ENCODE results near the gene NTRK2.

The NTRK2 gene

DNA sequence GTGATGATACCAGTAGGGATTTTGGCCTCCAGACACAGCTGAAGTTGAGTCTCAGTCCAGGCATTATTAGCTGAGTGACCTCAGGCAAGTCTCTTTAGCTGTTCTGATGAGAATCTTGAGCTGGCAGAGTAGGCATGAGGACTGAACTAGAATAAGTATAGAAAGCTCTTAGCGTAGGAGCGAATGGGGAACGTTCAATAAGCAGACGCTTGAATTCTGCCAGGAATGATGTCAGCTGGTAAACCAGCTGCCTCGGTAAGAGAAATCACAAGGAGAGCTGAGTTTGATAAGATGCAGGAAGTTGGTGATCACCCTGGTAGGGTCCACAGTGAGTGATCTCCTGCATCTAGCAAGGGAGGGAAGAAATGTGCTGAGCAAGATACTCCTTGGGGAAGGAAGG, 280.4 kb downstream of the NTRK2 start:
- no peak for DNase-seq

DNA sequence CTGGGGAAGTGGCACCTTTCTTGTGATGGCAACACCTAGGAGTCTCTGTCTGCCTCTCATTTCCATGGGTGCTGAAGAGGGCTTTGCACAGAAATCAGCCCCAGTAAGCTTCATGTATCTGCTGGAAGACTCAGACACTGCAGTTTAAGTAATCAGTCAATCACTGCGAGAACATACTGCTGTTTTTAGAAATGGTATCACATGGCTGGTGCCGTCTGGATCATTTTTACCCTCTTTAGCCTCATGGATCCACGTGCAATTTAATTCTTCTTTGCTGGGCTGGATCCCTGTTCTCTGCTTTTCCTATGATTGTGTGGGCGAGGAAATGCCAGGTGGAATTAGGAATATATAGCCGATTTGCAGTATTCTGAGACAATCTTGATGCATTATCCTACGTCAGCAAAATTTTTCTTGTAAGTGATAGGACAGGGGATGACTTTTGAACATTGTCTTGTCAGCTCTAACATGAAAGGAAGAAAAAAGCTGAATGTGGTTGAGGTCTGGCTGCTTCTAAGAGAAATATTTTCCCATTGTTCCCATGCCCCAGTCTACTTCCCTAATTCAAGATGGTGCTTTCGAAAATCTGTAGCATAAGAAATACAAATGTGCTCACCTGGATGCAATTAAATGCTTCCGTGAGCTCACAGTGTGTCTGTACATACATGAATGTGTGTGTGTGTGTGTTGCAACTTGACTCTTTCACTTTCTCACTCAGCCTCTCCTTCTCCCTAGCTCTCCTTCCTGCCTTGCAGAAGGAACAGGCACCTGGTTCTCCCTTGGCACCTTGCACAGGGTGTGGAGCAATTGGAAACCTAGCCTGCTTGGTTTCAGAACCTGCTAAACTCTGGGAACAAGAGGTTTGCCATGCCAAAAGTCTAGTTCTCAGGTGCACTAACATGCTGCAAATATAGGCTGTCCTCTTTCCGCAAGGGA, 281.6 kb downstream of the NTRK2 start:
- no peak for DNase-seq

DNA sequence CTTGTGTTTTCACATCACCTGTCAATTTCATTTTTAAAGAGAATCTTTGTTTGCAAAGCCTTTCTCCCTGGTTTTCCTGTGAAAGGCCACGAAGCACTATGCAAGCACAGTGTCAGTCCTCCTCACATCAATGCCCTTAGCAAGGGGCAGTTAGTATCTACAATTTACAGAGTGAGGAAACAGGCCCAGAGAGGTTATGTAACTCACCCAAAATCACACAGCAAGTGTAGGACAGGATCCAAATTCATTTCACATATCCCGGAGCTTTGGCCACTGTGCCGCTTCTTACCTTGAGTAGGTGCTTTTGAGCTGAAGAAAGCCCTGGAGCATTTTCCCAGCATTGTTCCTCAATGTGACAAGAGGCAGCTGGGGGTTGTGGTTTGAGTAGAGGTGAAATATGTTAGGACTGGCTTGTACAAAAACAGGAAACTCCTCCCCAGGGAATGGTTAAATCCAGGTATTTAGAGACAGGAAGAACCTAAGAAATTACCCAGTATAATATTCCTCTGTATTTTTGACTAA, 283.8 kb downstream of the NTRK2 start:
- no peak for DNase-seq

DNA sequence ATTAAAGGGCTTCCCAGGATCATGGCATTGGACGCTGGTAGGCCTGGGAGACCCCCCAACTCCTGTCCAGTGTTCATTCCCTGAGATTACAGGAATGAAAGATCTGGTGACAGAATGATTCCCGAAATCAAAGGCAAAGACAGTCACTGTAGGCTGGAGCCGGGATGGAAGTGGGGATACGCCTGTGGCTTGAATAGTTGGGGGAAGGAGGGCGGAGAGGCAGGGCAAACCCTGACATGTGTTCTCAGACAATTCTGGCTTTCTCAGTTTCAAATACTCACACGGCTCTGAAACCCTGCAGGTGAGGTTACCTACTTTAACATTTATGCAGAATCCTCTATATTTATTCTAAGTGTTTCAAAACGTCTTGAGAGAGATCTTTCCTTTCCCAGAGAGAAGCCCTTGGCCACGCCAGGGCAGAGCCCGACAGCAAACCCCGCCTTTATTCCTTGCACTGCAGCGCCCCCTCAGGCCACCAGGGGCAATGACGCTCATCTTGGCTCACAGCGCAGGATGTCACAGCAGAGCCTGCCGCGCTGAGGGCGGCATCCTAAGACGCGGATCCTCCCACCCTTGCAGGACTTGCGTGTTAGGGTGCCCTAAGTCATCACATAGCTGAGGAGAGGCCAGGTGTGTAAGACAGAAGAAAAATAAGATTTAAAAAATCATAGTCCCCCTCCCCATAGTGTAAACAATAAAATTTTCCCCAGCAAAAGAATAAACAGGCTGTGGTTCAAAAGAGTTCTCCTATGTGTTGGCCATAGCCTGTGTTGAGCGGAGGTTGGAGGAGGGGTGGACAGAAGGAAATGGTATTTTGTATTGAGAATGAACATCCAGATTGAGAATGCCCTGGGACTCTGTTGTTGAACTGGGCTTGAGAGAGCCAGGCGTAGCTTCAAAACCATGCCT, 284.5 kb downstream of the NTRK2 start:
- DNase-seq, result peak; percentile 77

DNA sequence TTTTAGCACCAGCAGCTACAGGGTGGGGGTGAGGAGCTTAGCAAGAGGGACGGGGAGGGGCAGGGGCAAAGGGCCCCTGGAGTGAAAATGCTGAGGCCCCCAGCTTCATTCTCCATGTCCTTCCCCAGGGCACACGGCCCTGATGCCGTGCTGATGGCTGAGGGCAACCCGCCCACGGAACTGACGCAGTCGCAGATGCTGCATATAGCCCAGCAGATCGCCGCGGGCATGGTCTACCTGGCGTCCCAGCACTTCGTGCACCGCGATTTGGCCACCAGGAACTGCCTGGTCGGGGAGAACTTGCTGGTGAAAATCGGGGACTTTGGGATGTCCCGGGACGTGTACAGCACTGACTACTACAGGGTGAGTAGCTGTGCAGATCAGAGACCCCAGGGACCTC, 285.6 kb downstream of the NTRK2 start:
- DNase-seq, result no peak

DNA sequence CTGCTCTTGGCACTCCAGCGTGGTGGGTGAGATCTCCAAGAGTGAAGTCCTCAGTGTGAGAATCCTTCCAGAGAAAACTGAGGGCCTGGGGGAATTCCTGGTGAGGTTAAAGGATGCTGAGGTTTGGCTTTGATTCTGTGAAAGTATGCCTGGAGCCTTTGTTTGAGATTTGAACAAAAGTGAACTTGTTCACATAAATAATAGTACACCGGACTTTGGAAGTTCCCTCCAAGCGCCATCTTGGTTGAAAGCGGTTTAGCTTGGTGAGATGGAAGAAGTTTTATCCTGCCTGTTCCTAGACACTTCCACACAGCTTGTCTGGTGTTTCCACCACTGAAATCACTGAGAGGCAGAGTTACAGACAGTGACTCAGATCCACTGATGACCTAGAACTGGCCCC, 286.4 kb downstream of the NTRK2 start:
- no peak for DNase-seq

DNA sequence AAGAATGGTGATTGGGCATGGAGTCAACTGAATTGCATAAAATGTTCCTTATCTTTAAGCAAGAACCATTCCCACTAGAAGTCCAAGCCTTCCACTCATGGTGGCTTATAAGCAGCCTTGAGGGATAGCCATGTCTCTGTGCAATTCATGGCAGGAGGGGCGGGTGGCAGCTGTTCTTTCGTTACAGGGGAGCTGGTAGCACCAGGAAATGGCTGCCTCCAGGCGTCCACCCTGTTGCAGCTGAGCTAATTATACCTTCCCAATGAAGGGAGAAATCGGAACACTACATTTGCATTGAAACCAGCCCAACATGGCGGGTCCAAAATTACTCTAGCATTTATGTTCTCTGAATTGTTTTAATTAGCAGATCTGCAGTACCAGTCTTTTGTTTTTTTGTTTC, 289.8 kb downstream of the NTRK2 start:
- no peak for DNase-seq

DNA sequence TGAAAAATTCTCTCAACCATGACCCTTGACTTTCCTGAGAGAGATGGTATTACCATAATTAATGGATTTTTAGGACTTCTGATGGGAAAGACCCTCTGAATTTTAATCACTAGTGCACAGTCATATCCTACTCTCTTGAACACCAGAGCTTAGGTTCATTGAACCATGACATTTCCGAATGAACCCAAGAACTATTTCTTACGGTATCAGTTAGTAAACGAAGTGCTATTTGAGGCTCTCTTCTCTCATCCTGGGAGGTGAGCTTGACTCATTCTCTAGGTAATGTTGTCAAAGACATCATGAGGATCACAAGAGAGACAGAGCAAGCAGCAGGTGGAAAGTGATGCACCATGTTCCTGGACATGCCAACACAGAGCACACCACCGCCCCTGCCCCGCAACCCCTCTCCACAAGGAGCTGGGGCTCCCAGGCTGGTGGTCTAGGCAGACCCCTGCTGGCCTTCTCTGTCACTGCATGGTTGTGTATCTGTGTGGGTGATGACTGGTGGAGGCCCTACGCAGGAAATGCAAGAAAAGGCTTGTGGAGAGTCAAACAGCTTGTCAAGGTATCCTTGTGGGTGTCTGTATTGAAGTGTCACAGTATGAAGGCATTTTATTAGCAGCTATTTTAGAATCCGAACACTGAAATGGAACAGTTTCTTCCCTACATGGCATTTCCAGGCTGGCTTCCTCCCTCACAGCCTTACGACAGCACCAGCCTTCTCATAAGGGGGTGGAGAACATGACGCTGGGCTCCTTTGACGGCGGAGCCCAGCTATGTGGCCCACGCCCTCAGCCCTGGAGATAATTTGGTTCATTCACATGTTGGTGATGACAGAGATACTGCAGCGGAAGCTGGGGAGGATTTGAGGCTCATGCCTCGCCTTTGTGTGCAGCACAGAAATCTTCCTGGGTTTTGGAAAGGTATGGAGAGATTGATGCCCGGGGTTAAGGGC, 297.6 kb downstream of the NTRK2 start:
- DNase-seq, result no peak

DNA sequence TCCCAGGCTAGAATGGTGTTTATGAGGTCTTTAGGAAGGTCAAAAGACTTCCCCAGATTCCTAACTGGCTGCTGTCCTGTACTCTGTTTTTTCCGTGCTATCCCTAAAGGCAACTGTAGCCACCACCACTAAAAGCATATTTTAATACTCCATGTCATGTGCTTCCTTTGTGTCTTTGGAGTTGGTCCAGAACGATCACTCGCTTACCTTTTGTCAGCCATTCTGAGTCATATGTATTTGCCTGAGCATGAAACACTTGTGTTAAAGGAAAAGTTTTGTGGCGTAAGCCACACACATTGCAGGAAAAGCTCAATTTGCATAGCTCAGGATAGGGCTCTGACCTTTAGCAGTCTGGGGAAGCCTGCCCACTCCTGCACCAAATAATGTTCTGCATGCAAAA, 299.6 kb downstream of the NTRK2 start:
- DNase-seq, result no peak

DNA sequence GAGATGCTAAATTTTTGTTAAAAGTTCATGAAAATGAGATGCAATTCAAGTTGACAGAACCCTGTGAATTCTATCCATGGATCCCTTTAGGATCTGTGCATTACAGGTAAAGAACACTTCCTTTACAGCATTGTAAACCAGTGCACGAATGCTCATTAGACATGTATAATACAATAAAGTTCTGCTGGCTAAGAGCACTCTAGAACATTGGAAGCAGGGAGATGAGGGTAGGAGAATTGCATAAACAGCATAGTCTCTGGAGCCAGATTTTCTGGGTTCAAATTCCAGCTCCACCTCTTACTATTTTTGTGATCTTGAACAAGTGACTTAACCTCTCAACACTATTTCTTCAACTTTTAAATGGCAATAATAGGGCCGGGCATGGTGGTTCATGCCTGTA, 300.2 kb downstream of the NTRK2 start:
- DNase-seq, result no peak

DNA sequence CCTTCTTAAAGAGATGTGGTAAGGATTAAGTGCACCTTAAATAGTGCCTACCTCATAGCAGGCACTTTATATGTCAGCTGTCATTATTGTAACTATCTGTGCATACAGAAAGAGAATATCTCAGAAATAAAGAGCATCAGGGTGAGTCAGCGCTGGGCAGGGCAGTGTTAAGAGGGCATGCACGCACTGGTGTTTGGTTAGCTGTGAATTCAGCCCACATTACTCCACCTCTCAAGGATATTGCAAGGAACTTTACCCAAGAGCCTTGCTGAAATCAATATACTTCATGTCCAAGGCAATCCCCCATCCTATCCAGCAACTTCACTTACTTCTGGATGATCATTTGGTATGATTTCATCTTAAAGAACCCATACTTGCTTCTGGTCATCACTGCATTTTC, 300.9 kb downstream of the NTRK2 start:
- no peak for DNase-seq

DNA sequence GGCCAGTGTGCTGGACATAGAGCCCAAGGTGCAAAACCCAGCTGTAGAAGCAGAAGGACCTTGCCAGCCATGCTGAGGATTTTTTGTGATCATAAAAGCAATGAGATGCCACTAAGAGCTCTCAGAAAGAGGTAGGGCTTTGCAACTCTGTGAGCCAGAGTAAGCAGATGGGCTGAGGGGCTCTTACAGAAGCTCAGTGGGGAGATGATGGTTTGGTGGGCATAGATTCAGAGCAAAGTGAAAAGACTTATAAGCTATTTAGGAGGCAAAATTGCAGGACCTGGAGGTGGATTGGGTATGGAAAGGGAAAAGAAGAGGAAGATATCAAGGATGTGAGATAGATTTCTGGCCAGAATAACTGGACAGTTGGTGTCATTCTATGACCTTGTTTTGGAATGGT, 302.0 kb downstream of the NTRK2 start:
- no peak for DNase-seq

DNA sequence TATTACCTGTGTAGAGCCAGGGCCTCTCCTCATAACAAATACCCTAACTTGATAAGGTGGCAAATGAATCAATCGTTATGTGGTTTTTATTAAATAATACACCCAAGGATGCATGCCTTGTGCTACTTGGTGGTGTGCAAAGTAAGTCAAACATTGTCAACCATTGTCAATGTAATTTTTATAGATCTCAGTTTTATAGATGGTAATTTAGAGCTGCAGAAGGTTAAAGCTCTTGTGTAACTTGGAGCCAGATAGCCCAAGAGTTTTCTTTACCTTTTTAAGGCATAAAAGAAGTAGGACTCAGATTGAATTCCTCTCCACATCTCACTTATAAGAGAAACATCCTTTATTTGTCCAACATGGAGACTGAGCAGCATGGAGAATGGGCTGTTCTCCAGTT, 304.7 kb downstream of the NTRK2 start:
- no peak for DNase-seq

DNA sequence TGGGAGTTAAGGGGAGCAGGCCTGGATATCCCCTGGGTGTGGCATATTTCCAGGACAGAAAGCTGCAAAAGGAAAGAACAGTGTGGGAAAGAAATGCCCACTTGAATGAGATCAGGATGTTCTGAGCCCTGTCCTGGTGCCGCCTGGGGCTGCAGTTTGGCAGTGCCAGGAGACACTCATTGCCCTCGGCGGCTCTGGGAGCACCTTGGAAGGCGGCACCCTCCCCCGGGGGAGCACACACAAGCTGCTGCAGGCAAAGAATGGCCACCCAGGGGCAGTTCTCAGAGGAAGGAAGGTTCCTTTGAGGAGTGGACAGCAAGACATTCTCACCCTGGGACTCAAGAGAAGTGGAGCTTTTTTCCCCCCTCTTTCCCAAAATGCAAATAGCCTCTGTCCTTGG, 305.3 kb downstream of the NTRK2 start:
- DNase-seq, result no peak

DNA sequence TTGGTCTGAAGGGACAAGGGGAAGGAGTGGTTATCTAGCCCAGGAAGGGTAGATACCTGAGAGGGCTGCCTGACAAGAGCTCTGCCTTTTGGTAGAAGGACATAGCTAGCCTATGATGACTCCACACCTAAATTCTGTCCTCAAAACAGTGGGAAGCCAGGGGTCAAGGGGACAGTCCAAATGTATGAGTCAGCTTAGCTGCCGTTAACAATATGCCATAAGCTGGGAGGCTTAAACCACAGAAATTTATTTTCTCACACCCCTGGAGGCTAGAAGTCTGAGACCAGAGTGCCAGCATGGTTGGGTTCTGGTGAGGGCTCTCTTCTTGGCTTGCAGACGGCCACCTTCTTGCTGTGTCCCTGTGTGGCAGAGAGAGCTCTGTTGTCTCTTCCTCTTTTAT, 306.4 kb downstream of the NTRK2 start:
- DNase-seq, result no peak

DNA sequence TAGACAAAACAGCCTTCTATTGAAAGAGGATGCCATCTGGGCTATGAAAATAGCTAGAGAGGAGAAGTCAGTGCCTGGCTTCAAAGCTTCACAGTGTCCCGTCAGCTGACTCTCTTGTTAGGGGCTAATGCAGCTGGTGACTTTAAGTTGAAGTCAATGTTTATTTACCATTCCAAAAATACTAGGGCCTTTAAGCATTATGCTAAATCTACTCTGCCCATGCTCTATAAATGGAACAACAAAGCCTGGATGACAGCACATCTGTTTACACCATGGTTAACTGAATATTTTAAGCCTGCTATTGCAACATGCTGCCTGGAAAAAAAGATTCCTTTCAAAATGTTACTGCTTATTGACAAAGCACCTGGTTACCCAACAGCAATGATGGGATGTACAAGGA, 309.1 kb downstream of the NTRK2 start:
- no peak for DNase-seq

DNA sequence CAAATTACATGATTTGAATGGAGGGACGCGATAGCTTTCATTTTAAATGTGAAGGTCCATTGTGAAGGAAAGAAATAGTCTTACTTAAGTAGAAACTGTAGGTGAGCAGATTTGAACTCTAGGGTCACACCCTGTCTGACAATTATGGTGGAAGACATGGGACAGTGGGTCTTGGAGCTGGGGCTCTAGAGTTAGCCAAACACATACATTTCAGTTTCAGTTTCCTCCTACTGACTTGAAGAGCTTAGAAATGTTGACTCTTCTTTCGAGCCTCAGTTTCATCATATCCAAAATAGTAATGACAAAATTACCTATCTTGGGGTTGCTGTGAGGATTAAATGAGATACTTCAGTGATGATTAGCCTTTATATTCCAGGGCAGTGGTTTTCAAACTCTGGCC, 314.2 kb downstream of the NTRK2 start:
- no peak for DNase-seq

DNA sequence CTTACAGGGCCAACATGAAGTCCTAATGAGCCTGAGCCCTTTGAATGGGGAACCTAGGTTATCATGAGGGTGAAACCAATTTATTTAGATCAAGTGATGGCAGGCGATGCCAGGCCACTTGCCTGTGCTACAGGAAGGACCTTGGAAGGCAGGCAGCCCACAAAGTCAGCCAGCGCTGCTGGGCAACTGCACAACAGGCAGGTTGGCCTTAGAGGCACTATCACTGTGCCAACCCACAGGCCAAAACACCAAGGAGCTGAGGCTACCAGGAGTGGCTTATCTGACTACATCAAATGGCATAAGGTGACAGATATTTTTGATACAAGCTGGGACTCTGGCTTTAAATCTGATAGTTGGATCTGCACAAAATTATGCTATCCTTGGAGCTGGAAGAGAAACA, 319.1 kb downstream of the NTRK2 start:
- DNase-seq, result no peak

DNA sequence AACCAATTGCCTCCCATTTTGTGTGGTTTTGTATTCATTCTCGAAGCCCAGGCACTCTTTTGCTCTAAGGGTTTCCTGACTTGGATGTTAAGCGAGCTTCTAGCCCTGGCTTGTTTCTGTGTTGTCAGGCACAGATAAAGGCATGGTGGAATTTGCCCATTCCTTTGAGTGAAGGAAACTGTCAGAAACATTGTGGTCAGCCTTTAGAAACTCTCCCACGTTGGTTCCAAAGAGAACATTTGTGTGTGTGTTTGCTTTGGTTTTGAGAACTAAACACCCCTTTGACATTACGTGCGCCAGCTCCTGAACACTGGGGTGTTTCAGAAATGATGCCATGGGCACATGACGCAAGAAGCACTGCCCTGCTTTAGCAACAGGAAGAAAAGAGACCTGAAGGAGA, 320.9 kb downstream of the NTRK2 start:
- DNase-seq, result no peak

DNA sequence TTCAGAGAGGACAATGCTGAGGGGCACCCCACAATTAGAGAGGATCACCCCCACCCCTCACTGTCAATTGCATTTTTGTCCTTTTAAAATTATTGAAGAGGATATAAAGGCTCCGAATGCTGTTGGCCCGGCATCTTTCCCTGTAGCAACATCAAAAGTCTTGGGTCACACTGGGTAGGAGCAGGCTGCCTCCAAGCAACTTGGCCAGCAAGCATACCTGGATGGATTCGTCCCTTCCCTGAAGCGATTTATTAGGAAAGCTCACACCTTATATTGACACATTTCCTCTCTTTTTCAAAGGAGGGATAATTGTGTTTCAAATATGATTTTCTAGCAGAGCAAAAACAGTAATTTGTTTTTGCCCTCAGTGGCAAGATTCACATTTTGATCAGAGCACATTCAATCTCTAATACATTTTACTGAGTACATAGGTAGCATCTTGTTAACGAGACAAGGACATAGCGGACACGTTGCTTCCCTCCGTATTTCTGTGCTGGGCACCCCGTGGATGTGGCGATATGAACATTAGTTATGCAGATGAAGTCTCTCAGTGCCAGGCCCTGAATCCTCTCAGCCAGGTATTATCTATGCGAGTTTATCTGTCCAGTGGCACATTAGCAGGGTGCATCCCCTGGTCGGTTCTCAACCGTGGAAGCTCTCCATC, 321.5 kb downstream of the NTRK2 start:
- no peak for DNase-seq

DNA sequence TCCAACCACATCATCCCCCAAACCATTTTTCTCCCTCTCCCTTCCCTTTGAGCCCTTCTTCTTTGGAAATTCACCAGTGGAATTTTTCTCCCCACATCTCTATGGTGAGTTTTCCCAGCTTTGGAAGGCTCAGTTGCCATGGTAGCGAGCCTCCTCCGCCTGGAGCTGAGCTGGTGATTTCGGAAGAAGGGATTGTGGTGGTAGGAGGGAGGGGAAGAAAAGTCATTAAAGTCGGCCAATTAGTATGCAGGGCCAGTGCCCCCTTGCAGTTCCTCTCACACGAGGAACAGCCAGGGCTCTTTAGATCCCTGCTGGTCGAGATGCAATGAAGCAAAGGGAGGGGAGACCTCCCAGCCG, 322.0 kb downstream of the NTRK2 start:
- no peak for DNase-seq

DNA sequence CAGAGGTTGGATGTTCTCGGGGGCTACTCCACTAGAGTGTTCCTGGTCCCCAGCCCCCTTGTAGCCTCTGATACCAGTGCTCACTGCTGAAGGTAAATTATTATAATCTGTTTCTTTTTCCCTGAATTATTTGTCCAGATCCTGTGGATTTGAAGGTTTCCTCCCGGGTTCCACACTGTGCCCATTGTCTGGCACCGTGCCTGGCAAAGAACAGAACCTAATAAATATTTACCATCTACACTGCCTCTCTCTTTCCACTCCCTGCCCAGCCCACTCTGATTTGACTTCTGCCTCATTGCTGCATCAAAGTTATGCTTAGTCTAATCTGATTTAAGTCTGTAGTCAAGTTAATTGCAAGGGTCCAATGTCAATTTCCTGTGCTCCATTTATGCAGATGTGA, 322.9 kb downstream of the NTRK2 start:
- DNase-seq, result no peak
